ENCODE measurements around the gene SH3GL3. TPM values are rescaled to one million over a fixed set of nuclear protein-coding genes. Genes with fewer than 3 reads are reported as not detected.

The SH3GL3 gene
- total RNA-seq, 1 experiment from 2014 or later: not detected

- H2AFZ ChIP-seq (ENCODE audit: low read length): no peak overlapping the region
- no peaks in the 10 kb centered on the region for H3K9me2 ChIP-seq (replicated peaks; ENCODE audit: insufficient read depth, low read length)
- no peak for DNase-seq
- no peak overlapping the region for H3K9ac ChIP-seq (ENCODE audit: low read length)
- H4K20me1 ChIP-seq (ENCODE audit: insufficient read depth, low read depth, low read length): no peaks in the 10 kb centered on the region
- no peak overlapping the region for H3K4me3 ChIP-seq (ENCODE audit: low read length)
- H3K4me2 ChIP-seq (ENCODE audit: low read depth, low read length, poor library complexity, severe bottlenecking): no peak overlapping the region
- H3K4me1 ChIP-seq (ENCODE audit: low read length): no peaks in the 10 kb centered on the region
- no peaks in the 10 kb centered on the region for H3K36me3 ChIP-seq (ENCODE audit: insufficient read depth, low read length)
- no peak overlapping the region for H3K27ac ChIP-seq (ENCODE audit: low read length)
- H3K79me2 ChIP-seq (ENCODE audit: low read length): no peaks in the 10 kb centered on the region
- H3K9me3 ChIP-seq (ENCODE audit: low read length): no peaks in the 10 kb centered on the region; the same call in 1 of the 2 replicates
- no peaks in the 10 kb centered on the region for H3K27me3 ChIP-seq (ENCODE audit: low read length)
These were observed 206.1 kb downstream of the SH3GL3 start for GRCh38 chr15:83653288-83653638.

GRCh38 chr15:83653639-83654378 lies 206.7 kb downstream of the SH3GL3 start, which contains the start of gene ADAMTSL3:
TSS of gene ADAMTSL3 (plus strand) at chr15:83654123. CDS start at chr15:83655762, 1,639 bp downstream.
- H3K36me3 ChIP-seq (ENCODE audit: insufficient read depth, low read length): no peaks in the 10 kb centered on the region
- H2AFZ ChIP-seq (ENCODE audit: low read length): no peak within 1 kb of the TSS

GRCh38 chr15:83654379-83655236 lies 207.5 kb downstream of the SH3GL3 start:
- no peaks in the 10 kb centered on the region for H3K27me3 ChIP-seq (ENCODE audit: low read length)
- H3K9me3 ChIP-seq (ENCODE audit: low read length): no peaks in the 10 kb centered on the region; the same call in 1 of the 2 replicates
- H3K9ac ChIP-seq (ENCODE audit: low read length): no peak overlapping the region
- DNase-seq: no peak
- H3K79me2 ChIP-seq (ENCODE audit: low read length): no peaks in the 10 kb centered on the region
- H3K36me3 ChIP-seq (ENCODE audit: insufficient read depth, low read length): no peaks in the 10 kb centered on the region
- H2AFZ ChIP-seq (ENCODE audit: low read length): no peak overlapping the region
- no peak overlapping the region for H3K4me3 ChIP-seq (ENCODE audit: low read length)
- no peak overlapping the region for H3K27ac ChIP-seq (ENCODE audit: low read length)
- no peaks in the 10 kb centered on the region for H3K4me1 ChIP-seq (ENCODE audit: low read length)
- no peaks in the 10 kb centered on the region for H3K9me2 ChIP-seq (replicated peaks; ENCODE audit: insufficient read depth, low read length)
- no peak overlapping the region for H3K4me2 ChIP-seq (ENCODE audit: low read depth, low read length, poor library complexity, severe bottlenecking)
- no peaks in the 10 kb centered on the region for H4K20me1 ChIP-seq (ENCODE audit: insufficient read depth, low read depth, low read length)

More at GRCh38 chr15:83653639-83654378, 206.7 kb downstream of the SH3GL3 start, which contains the start of gene ADAMTSL3:
- no peaks in the 10 kb centered on the region for H3K27me3 ChIP-seq (ENCODE audit: low read length)
- no peak within 1 kb of the TSS for H3K4me2 ChIP-seq (ENCODE audit: low read depth, low read length, poor library complexity, severe bottlenecking)
- no peaks in the 10 kb centered on the region for H3K4me1 ChIP-seq (ENCODE audit: low read length)
- no peak within 1 kb of the TSS for H3K27ac ChIP-seq (ENCODE audit: low read length)
- no peak for DNase-seq
- H3K9ac ChIP-seq (ENCODE audit: low read length): no peak within 1 kb of the TSS
- no peaks in the 10 kb centered on the region for H3K9me2 ChIP-seq (replicated peaks; ENCODE audit: insufficient read depth, low read length)
- H3K79me2 ChIP-seq (ENCODE audit: low read length): no peaks in the 10 kb centered on the region
- H4K20me1 ChIP-seq (ENCODE audit: insufficient read depth, low read depth, low read length): no peaks in the 10 kb centered on the region
- no peak within 1 kb of the TSS for H3K4me3 ChIP-seq (ENCODE audit: low read length)
- no peaks in the 10 kb centered on the region; the same call in 1 of the 2 replicates for H3K9me3 ChIP-seq (ENCODE audit: low read length)

GRCh38 chr15:83655237-83655616 lies 208.1 kb downstream of the SH3GL3 start:
- H3K27ac ChIP-seq (ENCODE audit: low read length): no peak overlapping the region
- no peak for DNase-seq
- no peak overlapping the region for H3K9ac ChIP-seq (ENCODE audit: low read length)
- H3K4me3 ChIP-seq (ENCODE audit: low read length): no peak overlapping the region
- H4K20me1 ChIP-seq (ENCODE audit: insufficient read depth, low read depth, low read length): no peaks in the 10 kb centered on the region
- no peaks in the 10 kb centered on the region for H3K4me1 ChIP-seq (ENCODE audit: low read length)
- H3K27me3 ChIP-seq (ENCODE audit: low read length): no peaks in the 10 kb centered on the region
- no peaks in the 10 kb centered on the region for H3K79me2 ChIP-seq (ENCODE audit: low read length)
- H3K9me3 ChIP-seq (ENCODE audit: low read length): no peaks in the 10 kb centered on the region; the same call in 1 of the 2 replicates
- no peak overlapping the region for H2AFZ ChIP-seq (ENCODE audit: low read length)
- no peaks in the 10 kb centered on the region for H3K36me3 ChIP-seq (ENCODE audit: insufficient read depth, low read length)
- no peak overlapping the region for H3K4me2 ChIP-seq (ENCODE audit: low read depth, low read length, poor library complexity, severe bottlenecking)
- no peaks in the 10 kb centered on the region for H3K9me2 ChIP-seq (replicated peaks; ENCODE audit: insufficient read depth, low read length)

GRCh38 chr15:83656192-83656591 lies 209.1 kb downstream of the SH3GL3 start:
- H4K20me1 ChIP-seq (ENCODE audit: insufficient read depth, low read depth, low read length): no peaks in the 10 kb centered on the region
- no peak overlapping the region for H2AFZ ChIP-seq (ENCODE audit: low read length)
- H3K36me3 ChIP-seq (ENCODE audit: insufficient read depth, low read length): no peaks in the 10 kb centered on the region
- H3K9ac ChIP-seq (ENCODE audit: low read length): no peak overlapping the region
- H3K79me2 ChIP-seq (ENCODE audit: low read length): no peaks in the 10 kb centered on the region
- no peak overlapping the region for H3K4me3 ChIP-seq (ENCODE audit: low read length)
- no peak overlapping the region for H3K4me2 ChIP-seq (ENCODE audit: low read depth, low read length, poor library complexity, severe bottlenecking)
- H3K4me1 ChIP-seq (ENCODE audit: low read length): no peaks in the 10 kb centered on the region
- no peaks in the 10 kb centered on the region for H3K27me3 ChIP-seq (ENCODE audit: low read length)
- H3K9me3 ChIP-seq (ENCODE audit: low read length): no peaks in the 10 kb centered on the region; the same call in 1 of the 2 replicates
- no peak overlapping the region for H3K27ac ChIP-seq (ENCODE audit: low read length)
- no peaks in the 10 kb centered on the region for H3K9me2 ChIP-seq (replicated peaks; ENCODE audit: insufficient read depth, low read length)
- DNase-seq: no peak

- Histone ChIP-seq H2AFZ (ENCODE audit: low read length) (no peak overlapping the region), H3K9me3 (ENCODE audit: low read length) (no peaks in the 10 kb centered on the region; the same call in 1 of the 2 replicates), H3K9me2 (replicated peaks; ENCODE audit: insufficient read depth, low read length) (no peaks in the 10 kb centered on the region), H3K27me3 (ENCODE audit: low read length) (no peaks in the 10 kb centered on the region), H3K36me3 (ENCODE audit: insufficient read depth, low read length) (no peaks in the 10 kb centered on the region), H3K27ac (ENCODE audit: low read length) (no peak overlapping the region), H3K79me2 (ENCODE audit: low read length) (no peaks in the 10 kb centered on the region), H3K9ac (ENCODE audit: low read length) (no peak overlapping the region), H3K4me2 (ENCODE audit: low read depth, low read length, poor library complexity, severe bottlenecking) (no peak overlapping the region), H4K20me1 (ENCODE audit: insufficient read depth, low read depth, low read length) (no peaks in the 10 kb centered on the region), H3K4me3 (ENCODE audit: low read length) (no peak overlapping the region), H3K4me1 (ENCODE audit: low read length) (no peaks in the 10 kb centered on the region)
- DNase-seq: no peak
These were observed 209.9 kb downstream of the SH3GL3 start for GRCh38 chr15:83656943-83657528.

GRCh38 chr15:83657549-83657948 lies 210.4 kb downstream of the SH3GL3 start:
- H4K20me1 ChIP-seq (ENCODE audit: insufficient read depth, low read depth, low read length): no peaks in the 10 kb centered on the region
- peak; percentile 57 for DNase-seq
- H3K36me3 ChIP-seq (ENCODE audit: insufficient read depth, low read length): no peaks in the 10 kb centered on the region
- H3K4me3 ChIP-seq (ENCODE audit: low read length): no peak overlapping the region
- no peak overlapping the region for H3K9ac ChIP-seq (ENCODE audit: low read length)
- H3K27me3 ChIP-seq (ENCODE audit: low read length): no peaks in the 10 kb centered on the region
- no peaks in the 10 kb centered on the region for H3K79me2 ChIP-seq (ENCODE audit: low read length)
- H3K9me3 ChIP-seq (ENCODE audit: low read length): no peaks in the 10 kb centered on the region; the same call in 1 of the 2 replicates
- no peaks in the 10 kb centered on the region for H3K4me1 ChIP-seq (ENCODE audit: low read length)
- no peak overlapping the region for H3K4me2 ChIP-seq (ENCODE audit: low read depth, low read length, poor library complexity, severe bottlenecking)
- no peak overlapping the region for H3K27ac ChIP-seq (ENCODE audit: low read length)
- H2AFZ ChIP-seq (ENCODE audit: low read length): no peak overlapping the region
- H3K9me2 ChIP-seq (replicated peaks; ENCODE audit: insufficient read depth, low read length): no peaks in the 10 kb centered on the region

Data from Karpas-422 (cell line).